ENCODE measurements around the gene CDC37.
"Not testable (repeated sequence)": the region's sequence is repeated elsewhere in the genome, so short reads cannot be mapped to it uniquely, and the experiment has no call there.

Gene CDC37

GRCh38 chr19:10419646-10420443, 16.5 kb upstream of the CDC37 start:
- DNase-seq, result peak in 1 of 2 donors; percentile 37

DNA sequence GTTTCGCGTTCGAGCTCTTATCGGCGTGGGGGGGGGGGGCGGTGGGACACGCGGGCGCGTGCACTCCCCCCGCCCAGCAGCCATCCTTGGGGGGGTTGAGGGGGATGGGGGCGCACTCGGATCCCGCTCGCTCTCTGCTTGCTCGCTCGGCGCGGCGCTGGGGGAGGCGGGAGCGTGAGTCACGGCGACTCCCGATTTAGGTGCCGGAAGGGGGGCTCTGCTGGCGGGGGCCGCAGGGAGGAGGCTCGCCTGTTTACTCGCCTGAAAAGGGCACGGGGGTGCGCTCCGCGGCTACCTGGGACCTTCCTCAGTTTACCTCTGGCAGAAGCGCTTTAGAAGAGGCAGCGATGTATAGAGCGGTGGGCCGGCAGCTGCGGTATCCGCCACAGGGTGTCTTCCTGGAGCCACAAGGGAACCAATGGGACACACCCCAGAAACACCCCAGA, 15.9 kb upstream of the CDC37 start:
- DNase-seq, result no peak

DNA sequence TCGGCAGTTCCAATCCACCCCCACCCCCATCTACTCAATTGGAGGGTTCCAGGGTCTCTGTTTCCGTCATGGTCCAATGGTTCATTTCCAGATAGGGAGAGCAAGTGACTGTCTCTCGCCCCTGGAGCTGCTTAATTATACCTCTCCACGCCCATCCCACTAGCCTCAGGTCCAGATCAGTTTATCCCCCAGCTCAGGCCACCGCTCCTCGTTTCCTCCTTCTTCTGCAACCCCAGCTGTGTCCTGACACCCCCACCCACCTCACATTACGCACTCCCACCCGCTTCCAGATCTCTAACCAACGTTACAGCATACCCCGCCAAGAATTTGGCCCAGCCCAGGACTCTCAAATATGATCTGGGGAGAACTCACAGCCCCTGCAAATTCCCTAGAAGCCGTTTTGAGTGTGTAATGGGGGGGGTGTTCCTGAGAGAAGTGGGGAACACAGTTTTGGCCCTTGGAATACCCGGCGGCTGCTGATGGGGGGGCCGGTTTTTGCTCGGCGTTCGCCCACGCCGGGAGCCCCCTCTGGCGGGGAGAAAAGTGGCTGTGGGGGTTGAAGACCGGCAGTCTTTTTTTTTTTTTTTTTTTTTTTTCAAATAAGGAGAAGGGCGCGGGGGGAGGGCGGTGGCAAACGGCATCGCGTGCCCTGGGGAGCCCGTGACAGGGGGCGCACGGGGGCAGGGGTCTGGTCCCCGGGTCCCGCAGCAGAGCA, 15.3 kb upstream of the CDC37 start:
- no peak for DNase-seq

- no peak for DNase-seq
Observed at GRCh38 chr19:10418235-10418484, 14.8 kb upstream of the CDC37 start.

GRCh38 chr19:10417541-10418234, 14.3 kb upstream of the CDC37 start:
- DNase-seq, result no peak

DNA sequence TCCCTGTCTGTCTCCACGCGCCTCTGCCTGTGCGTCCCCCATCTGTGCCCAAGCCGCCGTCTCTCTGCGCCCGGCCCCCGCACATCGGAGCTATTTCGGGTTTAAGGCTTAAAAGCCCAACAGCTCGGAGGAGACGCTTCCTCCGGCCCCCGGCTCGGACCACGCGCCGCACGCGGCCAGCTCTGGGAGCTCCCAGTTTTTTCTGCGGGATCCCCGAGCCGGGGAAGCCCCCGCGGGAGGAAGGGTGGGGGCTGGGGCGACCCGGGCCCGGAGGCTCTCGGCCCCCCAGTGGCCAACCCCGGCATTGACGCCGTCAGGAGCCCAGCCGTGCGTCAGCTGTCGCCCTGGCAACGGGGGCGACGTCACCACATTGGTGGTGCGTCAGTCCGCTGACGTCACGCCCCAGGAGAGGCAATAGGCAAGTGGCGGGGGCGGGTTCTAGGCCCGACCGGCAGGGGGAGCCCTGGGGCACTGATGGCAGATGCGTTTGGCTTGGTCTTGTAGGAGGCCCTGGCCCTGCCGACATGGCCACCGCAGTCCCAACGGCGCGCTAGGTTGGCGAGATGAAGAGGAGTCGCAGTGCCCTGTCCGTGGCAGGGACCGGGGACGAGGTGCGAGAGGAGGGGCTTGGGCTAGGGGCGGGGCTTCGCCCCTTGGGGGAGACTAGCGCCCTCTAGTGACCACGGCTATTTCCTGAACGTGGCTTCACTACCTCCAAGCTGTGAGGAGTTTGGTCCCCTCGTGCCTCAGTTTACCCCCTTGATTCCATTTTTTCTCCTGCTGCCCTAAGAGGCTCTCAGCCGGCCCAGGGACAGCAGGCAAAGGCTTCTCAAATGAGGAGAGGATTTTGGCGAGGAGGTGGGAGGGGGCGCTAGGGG, 13.3 kb upstream of the CDC37 start:
- peak; percentile 94 to 99 for DNase-seq

- DNase-seq, result no peak
Observed at GRCh38 chr19:10416083-10416379, 12.7 kb upstream of the CDC37 start.

DNA sequence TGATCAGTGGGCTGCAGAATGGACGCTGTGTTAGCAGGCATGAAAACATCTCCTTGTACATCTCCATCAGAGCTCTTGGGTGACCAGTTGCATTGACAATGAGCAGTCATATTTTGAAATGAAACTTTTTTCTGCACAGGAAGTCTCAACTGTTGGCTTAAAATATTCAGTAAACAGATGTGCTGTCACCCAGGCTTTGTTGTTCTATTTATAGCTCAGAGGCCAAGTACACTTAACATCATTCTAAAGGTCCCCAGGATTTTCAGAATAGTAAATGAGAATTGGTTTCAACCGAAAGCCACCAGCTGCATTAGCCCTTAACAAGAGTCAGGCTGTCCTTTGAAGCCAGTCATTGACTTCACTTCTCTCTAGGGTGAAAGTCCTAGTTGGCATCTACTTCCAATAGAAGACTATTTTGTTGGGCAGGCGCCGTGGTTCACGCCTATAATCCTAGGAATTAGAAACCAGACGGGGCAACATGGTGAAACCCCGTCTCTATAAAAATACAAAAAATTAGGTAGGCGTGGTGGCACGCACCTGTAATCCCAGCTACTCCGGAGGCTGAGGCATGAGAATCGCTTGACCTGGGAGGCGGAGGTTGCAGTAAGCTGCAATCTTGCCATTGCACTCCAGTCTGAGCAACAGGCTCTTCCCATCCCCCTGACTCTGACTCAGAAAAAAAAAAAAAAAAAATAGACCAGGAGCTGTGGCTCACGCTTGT, 9.1 kb upstream of the CDC37 start:
- DNase-seq, result no peak

- not testable (repeated sequence) for DNase-seq
Observed at GRCh38 chr19:10411224-10411623, 7.9 kb upstream of the CDC37 start.

- DNase-seq, result peak; percentile 54 to 59
Observed at GRCh38 chr19:10408511-10409283, 5.4 kb upstream of the CDC37 start.

- DNase-seq, result no peak
Observed at GRCh38 chr19:10407096-10407495, 3.8 kb upstream of the CDC37 start.

GRCh38 chr19:10406191-10406590, 2.8 kb upstream of the CDC37 start:
- DNase-seq, result no peak

DNA sequence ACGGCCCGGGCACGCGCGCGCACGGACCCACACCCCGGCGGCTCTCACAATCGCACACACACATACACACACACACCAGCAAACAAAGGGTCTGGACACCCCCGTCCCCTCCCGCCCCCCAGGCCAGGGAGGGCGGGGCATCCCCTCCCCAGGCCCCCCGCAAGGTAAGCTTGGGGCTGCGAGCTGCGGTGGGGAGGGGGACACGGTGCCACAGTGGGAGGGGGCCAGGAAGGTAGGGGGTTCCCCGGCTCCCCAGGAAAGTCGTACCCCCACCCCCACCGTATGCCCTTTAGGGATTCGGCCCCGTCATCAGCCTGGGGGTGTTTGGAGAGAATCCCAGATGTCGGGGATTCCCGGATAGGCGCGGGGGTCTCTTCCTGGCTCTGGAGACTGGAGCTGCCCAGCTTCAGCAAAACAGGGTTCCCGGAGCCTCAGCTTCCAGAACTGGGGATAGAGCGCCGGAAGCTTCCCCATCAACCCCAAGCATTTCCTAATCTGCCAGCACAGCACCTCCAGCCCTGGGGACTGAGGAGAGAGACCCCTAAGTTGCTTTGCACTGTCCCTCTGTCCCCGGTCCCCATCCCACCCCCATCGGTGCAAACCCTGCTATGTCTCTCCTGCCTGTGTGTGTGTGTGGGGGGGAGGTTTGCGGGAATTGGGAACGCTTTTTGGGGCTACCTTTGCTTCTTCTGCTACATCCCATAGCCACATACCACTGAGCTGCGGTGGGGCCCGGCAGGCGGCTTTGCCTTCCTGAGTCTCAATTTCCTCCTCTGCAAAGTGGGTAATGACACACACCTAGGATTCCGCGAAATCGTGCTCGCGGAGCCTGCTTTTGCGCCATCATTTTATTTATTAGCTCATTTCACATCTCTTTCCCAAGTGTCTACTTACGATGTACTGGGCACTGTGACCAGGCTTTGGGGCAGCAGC, 1.8 kb upstream of the CDC37 start:
- DNase-seq, result peak; percentile 49 to 56

GRCh38 chr19:10402441-10403038, 802 bp downstream of the CDC37 start:
- no peak for DNase-seq

DNA sequence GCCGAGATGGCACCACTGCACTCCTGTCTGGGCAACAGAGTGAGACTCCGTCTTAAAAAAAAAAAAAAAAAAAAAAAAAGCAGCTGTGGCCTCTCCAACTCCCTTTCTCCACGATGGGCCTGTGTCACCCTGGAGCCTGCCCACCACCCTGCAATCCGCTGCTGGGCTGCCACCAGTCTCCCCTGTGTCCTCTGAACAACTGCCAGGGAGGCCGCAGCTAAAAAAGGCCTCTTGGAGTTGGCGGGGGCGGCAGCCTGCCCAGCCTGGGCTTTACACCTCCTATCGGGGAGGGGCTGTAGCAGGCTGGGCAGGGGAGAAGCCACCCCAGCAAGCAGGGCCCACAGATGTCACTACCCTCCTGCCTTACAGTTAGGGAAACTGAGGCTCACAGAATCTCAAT, 3.5 kb downstream of the CDC37 start:
- DNase-seq, result no peak

DNA sequence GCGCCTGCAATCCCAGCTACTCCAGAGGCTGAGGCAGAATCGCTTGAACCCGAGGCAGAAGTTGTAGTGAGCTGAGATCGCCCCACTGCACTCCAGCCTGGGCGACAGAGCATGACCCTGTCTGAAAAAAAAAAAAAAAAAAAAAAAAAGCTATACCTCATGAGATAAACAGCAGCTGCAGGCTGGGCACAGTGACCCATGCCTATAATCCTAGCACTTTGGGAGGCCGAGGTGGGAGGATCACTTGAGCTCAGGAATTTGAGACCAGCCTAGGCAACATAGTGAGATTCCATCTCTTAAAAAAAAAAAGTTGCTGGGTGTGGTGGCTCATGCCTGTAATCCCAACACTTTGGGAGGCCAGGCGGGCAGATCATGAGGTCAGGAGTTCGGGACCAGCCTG, 4.0 kb downstream of the CDC37 start:
- not testable (repeated sequence) for DNase-seq

DNA sequence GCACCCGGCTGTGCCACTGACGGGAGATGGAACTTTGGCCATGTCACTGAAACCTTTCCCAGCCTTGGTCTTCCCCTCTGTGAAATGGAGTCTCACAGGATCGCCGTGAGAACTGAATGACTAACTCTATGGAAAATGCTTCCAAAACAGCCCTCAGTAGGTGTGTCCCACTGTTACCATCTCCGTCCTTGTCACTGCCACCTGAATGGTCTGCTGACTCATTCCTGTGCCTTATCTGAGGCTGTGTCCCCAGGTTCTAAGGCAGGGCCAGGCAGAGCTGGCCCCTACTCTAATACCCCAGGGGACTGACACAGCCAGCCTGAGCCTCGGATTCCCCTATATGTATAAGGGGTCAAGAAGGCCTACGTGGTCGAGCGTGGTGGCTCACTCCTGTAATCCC, 4.5 kb downstream of the CDC37 start:
- no peak for DNase-seq

- DNase-seq, result no peak
Observed at GRCh38 chr19:10395917-10396316, 7.4 kb downstream of the CDC37 start.

- no peak for DNase-seq
Observed at GRCh38 chr19:10395436-10395835, 7.9 kb downstream of the CDC37 start.

- no peak for DNase-seq
Observed at GRCh38 chr19:10395003-10395402, 8.3 kb downstream of the CDC37 start.

Data from stimulated activated CD4-positive, alpha-beta T cell treated with anti-CD3 and anti-CD28 coated beads, Interleukin-2, amount 100 ng/mL, for 48 hours (primary cell).